ENCODE results near the gene VCAN.

Gene VCAN

GRCh38 chr5:83530193-83530592 lies 58.6 kb downstream of the VCAN start:
- DNase-seq (ENCODE audit: low read depth, low spot score) = no peak
- H3K27me3 ChIP-seq (ENCODE audit: insufficient read depth, insufficient read length) = no peaks in the 10 kb centered on the region
- H3K4me1 ChIP-seq (ENCODE audit: insufficient read depth, insufficient read length) = no peaks in the 10 kb centered on the region
- no peaks in the 10 kb centered on the region for H3K36me3 ChIP-seq (ENCODE audit: insufficient read depth, insufficient read length, low read length)
- TF ChIP-seq ZNF274 (IDR thresholded peaks at IDR 0.05; ENCODE audit: low read depth, low read length) (no peak), SUZ12 (IDR thresholded peaks at IDR 0.05; ENCODE audit: extremely low read depth, insufficient read depth, insufficient read length) (no peak), YY1 (IDR thresholded peaks at IDR 0.05; ENCODE audit: insufficient read depth, insufficient read length) (no peak)
- no peak overlapping the region for H3K9ac ChIP-seq (ENCODE audit: insufficient read length, low read depth)
- H3K4me3 ChIP-seq (ENCODE audit: insufficient read length, low read depth) = no peak overlapping the region
- H3K9me3 ChIP-seq (ENCODE audit: insufficient read depth, low read length) = no peaks in the 10 kb centered on the region

GRCh38 chr5:83531661-83532060 lies 60.1 kb downstream of the VCAN start:
- Histone ChIP-seq H3K36me3 (ENCODE audit: insufficient read depth, insufficient read length, low read length) (no peaks in the 10 kb centered on the region), H3K4me1 (ENCODE audit: insufficient read depth, insufficient read length) (no peaks in the 10 kb centered on the region), H3K9ac (ENCODE audit: insufficient read length, low read depth) (no peak overlapping the region), H3K27me3 (ENCODE audit: insufficient read depth, insufficient read length) (no peaks in the 10 kb centered on the region), H3K4me3 (ENCODE audit: insufficient read length, low read depth) (no peak overlapping the region), H3K9me3 (ENCODE audit: insufficient read depth, low read length) (no peaks in the 10 kb centered on the region)
- TF ChIP-seq SUZ12 (IDR thresholded peaks at IDR 0.05; ENCODE audit: extremely low read depth, insufficient read depth, insufficient read length) = no peak
- no peak for TF ChIP-seq YY1 (IDR thresholded peaks at IDR 0.05; ENCODE audit: insufficient read depth, insufficient read length)
- no peak for TF ChIP-seq ZNF274 (IDR thresholded peaks at IDR 0.05; ENCODE audit: low read depth, low read length)
- no peak for DNase-seq (ENCODE audit: low read depth, low spot score)

- Histone ChIP-seq H3K36me3 (ENCODE audit: insufficient read depth, insufficient read length, low read length) (peaks cover 36% of the 10 kb centered on the region), H3K27me3 (ENCODE audit: insufficient read depth, insufficient read length) (no peaks in the 10 kb centered on the region), H3K4me1 (ENCODE audit: insufficient read depth, insufficient read length) (no peaks in the 10 kb centered on the region), H3K9ac (ENCODE audit: insufficient read length, low read depth) (no peak overlapping the region), H3K4me3 (ENCODE audit: insufficient read length, low read depth) (no peak overlapping the region), H3K9me3 (ENCODE audit: insufficient read depth, low read length) (no peaks in the 10 kb centered on the region)
- DNase-seq (ENCODE audit: low read depth, low spot score) = no peak
- no peak for TF ChIP-seq SUZ12 (IDR thresholded peaks at IDR 0.05; ENCODE audit: extremely low read depth, insufficient read depth, insufficient read length)
- no peak for TF ChIP-seq ZNF274 (IDR thresholded peaks at IDR 0.05; ENCODE audit: low read depth, low read length)
- TF ChIP-seq YY1 (IDR thresholded peaks at IDR 0.05; ENCODE audit: insufficient read depth, insufficient read length) = no peak
Measured at GRCh38 chr5:83538786-83539462, 67.4 kb downstream of the VCAN start.

- no peak for TF ChIP-seq SUZ12 (IDR thresholded peaks at IDR 0.05; ENCODE audit: extremely low read depth, insufficient read depth, insufficient read length)
- TF ChIP-seq ZNF274 (IDR thresholded peaks at IDR 0.05; ENCODE audit: low read depth, low read length) = no peak
- no peak for TF ChIP-seq YY1 (IDR thresholded peaks at IDR 0.05; ENCODE audit: insufficient read depth, insufficient read length)
Measured at GRCh38 chr5:83539463-83539790, 67.9 kb downstream of the VCAN start.

GRCh38 chr5:83540105-83540504 lies 68.6 kb downstream of the VCAN start:
- DNase-seq (ENCODE audit: low read depth, low spot score) = no peak
- Histone ChIP-seq H3K9ac (ENCODE audit: insufficient read length, low read depth) (no peak overlapping the region), H3K4me3 (ENCODE audit: insufficient read length, low read depth) (no peak overlapping the region), H3K36me3 (ENCODE audit: insufficient read depth, insufficient read length, low read length) (peaks cover 36% of the 10 kb centered on the region), H3K27me3 (ENCODE audit: insufficient read depth, insufficient read length) (no peaks in the 10 kb centered on the region), H3K9me3 (ENCODE audit: insufficient read depth, low read length) (no peaks in the 10 kb centered on the region), H3K4me1 (ENCODE audit: insufficient read depth, insufficient read length) (no peaks in the 10 kb centered on the region)
- TF ChIP-seq SUZ12 (IDR thresholded peaks at IDR 0.05; ENCODE audit: extremely low read depth, insufficient read depth, insufficient read length) (no peak), YY1 (IDR thresholded peaks at IDR 0.05; ENCODE audit: insufficient read depth, insufficient read length) (no peak), ZNF274 (IDR thresholded peaks at IDR 0.05; ENCODE audit: low read depth, low read length) (no peak)

More at GRCh38 chr5:83539463-83539790, 67.9 kb downstream of the VCAN start:
- no peak for DNase-seq (ENCODE audit: low read depth, low spot score)
- Histone ChIP-seq H3K36me3 (ENCODE audit: insufficient read depth, insufficient read length, low read length) (peaks cover 36% of the 10 kb centered on the region), H3K4me1 (ENCODE audit: insufficient read depth, insufficient read length) (no peaks in the 10 kb centered on the region), H3K9ac (ENCODE audit: insufficient read length, low read depth) (no peak overlapping the region), H3K4me3 (ENCODE audit: insufficient read length, low read depth) (no peak overlapping the region), H3K9me3 (ENCODE audit: insufficient read depth, low read length) (no peaks in the 10 kb centered on the region), H3K27me3 (ENCODE audit: insufficient read depth, insufficient read length) (no peaks in the 10 kb centered on the region)

- Histone ChIP-seq H3K4me1 (ENCODE audit: insufficient read depth, insufficient read length) (no peaks in the 10 kb centered on the region), H3K27me3 (ENCODE audit: insufficient read depth, insufficient read length) (no peaks in the 10 kb centered on the region), H3K4me3 (ENCODE audit: insufficient read length, low read depth) (no peak overlapping the region), H3K9ac (ENCODE audit: insufficient read length, low read depth) (no peak overlapping the region), H3K9me3 (ENCODE audit: insufficient read depth, low read length) (no peaks in the 10 kb centered on the region), H3K36me3 (ENCODE audit: insufficient read depth, insufficient read length, low read length) (peaks cover 36% of the 10 kb centered on the region)
- no peak for TF ChIP-seq ZNF274 (IDR thresholded peaks at IDR 0.05; ENCODE audit: low read depth, low read length)
- no peak for TF ChIP-seq YY1 (IDR thresholded peaks at IDR 0.05; ENCODE audit: insufficient read depth, insufficient read length)
- no peak for TF ChIP-seq SUZ12 (IDR thresholded peaks at IDR 0.05; ENCODE audit: extremely low read depth, insufficient read depth, insufficient read length)
- no peak for DNase-seq (ENCODE audit: low read depth, low spot score)
Measured at GRCh38 chr5:83540783-83541182, 69.2 kb downstream of the VCAN start.

GRCh38 chr5:83542839-83543238 lies 71.3 kb downstream of the VCAN start:
- Histone ChIP-seq H3K9me3 (ENCODE audit: insufficient read depth, low read length) (no peaks in the 10 kb centered on the region), H3K4me3 (ENCODE audit: insufficient read length, low read depth) (no peak overlapping the region), H3K4me1 (ENCODE audit: insufficient read depth, insufficient read length) (no peaks in the 10 kb centered on the region), H3K27me3 (ENCODE audit: insufficient read depth, insufficient read length) (no peaks in the 10 kb centered on the region), H3K36me3 (ENCODE audit: insufficient read depth, insufficient read length, low read length) (peaks cover 38% of the 10 kb centered on the region), H3K9ac (ENCODE audit: insufficient read length, low read depth) (no peak overlapping the region)
- DNase-seq (ENCODE audit: low read depth, low spot score) = no peak
- TF ChIP-seq ZNF274 (IDR thresholded peaks at IDR 0.05; ENCODE audit: low read depth, low read length) (no peak), YY1 (IDR thresholded peaks at IDR 0.05; ENCODE audit: insufficient read depth, insufficient read length) (no peak), SUZ12 (IDR thresholded peaks at IDR 0.05; ENCODE audit: extremely low read depth, insufficient read depth, insufficient read length) (no peak)
